Tibial nerve (tissue), 3 donors: ENCODE measurements around the gene MAN1B1.

ENCODE experiments used
- POLR2A ChIP-seq, 2 donors: fragments of 450-650 bp; IDR thresholded peaks; one replicate each; pipeline ENCODE4 v1.6.1; 2017; ENCODE audit warnings: antibody characterized with exemption in 2 of 2, mild to moderate bottlenecking in 2 of 2, moderate library complexity in 2 of 2
- TF ChIP-seq, protein P1 (sequence below), 5 experiments: fragments of 200-600 bp in 3 of 5; fragments of 450-650 bp in 2 of 5; sonication (generic) in 3 of 5; IDR thresholded peaks; one replicate each; pipeline ENCODE4 v1.5.1; 2016 to 2019; ENCODE audit warnings: antibody characterized with exemption in 5 of 5, mild to moderate bottlenecking in 3 of 5, moderate library complexity in 2 of 5

DNA sequence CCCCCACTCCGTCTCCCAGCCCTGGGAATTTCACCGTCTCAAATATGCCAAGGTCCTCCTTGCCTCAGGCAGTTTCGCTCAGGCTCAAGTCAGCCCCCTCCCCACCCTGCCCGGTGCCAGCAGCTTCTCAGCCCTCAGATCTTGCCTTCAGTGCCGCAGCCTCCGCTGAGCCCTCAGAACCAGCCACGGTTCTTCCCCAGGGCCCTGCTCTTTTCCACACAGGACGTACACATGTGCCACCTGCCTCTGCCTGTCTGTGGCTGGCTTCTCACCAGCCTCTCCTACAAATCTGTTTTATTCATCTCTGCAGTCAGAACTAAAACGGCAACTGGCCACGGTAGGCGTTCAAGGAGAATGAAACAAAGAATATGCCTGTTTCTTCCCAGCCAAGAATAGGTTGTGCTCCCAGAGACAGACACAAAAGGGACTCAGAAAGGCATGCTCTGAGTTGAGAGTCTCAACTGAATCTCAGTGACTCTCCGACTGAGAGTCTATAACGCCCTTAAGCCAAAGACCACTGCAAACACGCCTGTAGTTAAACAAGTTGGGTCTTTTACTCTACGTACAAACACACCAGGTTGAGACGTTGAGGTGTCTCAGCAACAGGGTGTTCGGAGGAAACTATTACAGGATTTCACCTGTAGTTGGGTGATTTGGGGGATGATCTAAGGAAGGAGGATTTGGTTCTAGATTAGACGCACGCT is 41.5 kb downstream of the MAN1B1 start:
- TF ChIP-seq, protein P1, sequence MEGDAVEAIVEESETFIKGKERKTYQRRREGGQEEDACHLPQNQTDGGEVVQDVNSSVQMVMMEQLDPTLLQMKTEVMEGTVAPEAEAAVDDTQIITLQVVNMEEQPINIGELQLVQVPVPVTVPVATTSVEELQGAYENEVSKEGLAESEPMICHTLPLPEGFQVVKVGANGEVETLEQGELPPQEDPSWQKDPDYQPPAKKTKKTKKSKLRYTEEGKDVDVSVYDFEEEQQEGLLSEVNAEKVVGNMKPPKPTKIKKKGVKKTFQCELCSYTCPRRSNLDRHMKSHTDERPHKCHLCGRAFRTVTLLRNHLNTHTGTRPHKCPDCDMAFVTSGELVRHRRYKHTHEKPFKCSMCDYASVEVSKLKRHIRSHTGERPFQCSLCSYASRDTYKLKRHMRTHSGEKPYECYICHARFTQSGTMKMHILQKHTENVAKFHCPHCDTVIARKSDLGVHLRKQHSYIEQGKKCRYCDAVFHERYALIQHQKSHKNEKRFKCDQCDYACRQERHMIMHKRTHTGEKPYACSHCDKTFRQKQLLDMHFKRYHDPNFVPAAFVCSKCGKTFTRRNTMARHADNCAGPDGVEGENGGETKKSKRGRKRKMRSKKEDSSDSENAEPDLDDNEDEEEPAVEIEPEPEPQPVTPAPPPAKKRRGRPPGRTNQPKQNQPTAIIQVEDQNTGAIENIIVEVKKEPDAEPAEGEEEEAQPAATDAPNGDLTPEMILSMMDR (IDR thresholded peaks at IDR 0.05) = no peak
- TF ChIP-seq POLR2A (IDR thresholded peaks at IDR 0.05) = no peak
